ENCODE data around the gene SART3. TPM values are rescaled to one million over a fixed set of nuclear protein-coding genes. Genes with fewer than 3 reads are reported as not detected.

The SART3 gene
- total RNA-seq, 1 donor from 2014 or later, result 72.6 TPM

GRCh38 chr12:108477055-108477880, 83.7 kb downstream of the SART3 start:
- Mint-ChIP-seq H3K9me3 (ENCODE audit: unreplicated experiment) (peaks cover 8% of the 10 kb centered on the region), H3K36me3 (ENCODE audit: unreplicated experiment) (peaks cover 5% of the 10 kb centered on the region), H3K4me3 (ENCODE audit: unreplicated experiment) (no peak overlapping the region), H3K27me3 (ENCODE audit: unreplicated experiment) (peaks cover 19% of the 10 kb centered on the region), H3K27ac (ENCODE audit: unreplicated experiment) (no peak overlapping the region), H3K4me1 (ENCODE audit: low read depth, unreplicated experiment) (peaks cover 23% of the 10 kb centered on the region)
- TF ChIP-seq CTCF (IDR thresholded peaks at IDR 0.05; ENCODE audit: partially characterized antibody, unreplicated experiment), result no peak
- no peak for DNase-seq

GRCh38 chr12:108475396-108475795, 85.6 kb downstream of the SART3 start:
- Mint-ChIP-seq H3K27me3 (ENCODE audit: unreplicated experiment) (peaks cover 14% of the 10 kb centered on the region), H3K27ac (ENCODE audit: unreplicated experiment) (peak overlapping the region; percentile 91), H3K4me3 (ENCODE audit: unreplicated experiment) (no peak overlapping the region), H3K36me3 (ENCODE audit: unreplicated experiment) (peaks cover 5% of the 10 kb centered on the region), H3K9me3 (ENCODE audit: unreplicated experiment) (peaks cover 6% of the 10 kb centered on the region), H3K4me1 (ENCODE audit: low read depth, unreplicated experiment) (peaks cover 23% of the 10 kb centered on the region)
- TF ChIP-seq CTCF (IDR thresholded peaks at IDR 0.05; ENCODE audit: partially characterized antibody, unreplicated experiment), result no peak
- peak; percentile 60 for DNase-seq

GRCh38 chr12:108473400-108474055, 87.4 kb downstream of the SART3 start:
- no peak for TF ChIP-seq CTCF (IDR thresholded peaks at IDR 0.05; ENCODE audit: partially characterized antibody, unreplicated experiment)
- Mint-ChIP-seq H3K36me3 (ENCODE audit: unreplicated experiment) (peaks cover 5% of the 10 kb centered on the region), H3K4me1 (ENCODE audit: low read depth, unreplicated experiment) (peaks cover 22% of the 10 kb centered on the region), H3K27ac (ENCODE audit: unreplicated experiment) (peak overlapping the region; percentile 2), H3K27me3 (ENCODE audit: unreplicated experiment) (peaks cover 13% of the 10 kb centered on the region), H3K4me3 (ENCODE audit: unreplicated experiment) (no peak overlapping the region), H3K9me3 (ENCODE audit: unreplicated experiment) (peaks cover 9% of the 10 kb centered on the region)
- no peak for DNase-seq

Other genes starting within 250 kb of the SART3 start
- not detected for gene CMKLR1, start 221.9 kb downstream of the SART3 start, total RNA-seq (ENCODE audit: unreplicated experiment)
- gene FICD, start 45.9 kb downstream of the SART3 start, total RNA-seq (ENCODE audit: unreplicated experiment), result 4.8 TPM
- gene ISCU, start 1.4 kb upstream of the SART3 start, total RNA-seq (ENCODE audit: unreplicated experiment), result 48.4 TPM
- gene TMEM119, start 36.9 kb upstream of the SART3 start, total RNA-seq (ENCODE audit: unreplicated experiment), result 0.15 TPM
- gene SELPLG, start 72.7 kb upstream of the SART3 start, total RNA-seq (ENCODE audit: unreplicated experiment), result 0.34 TPM
- gene CORO1C, start 170.3 kb upstream of the SART3 start, total RNA-seq (ENCODE audit: unreplicated experiment), result 285 TPM

Data from glutamatergic neuron (in vitro differentiated cells).